NCI-H82 (cell line): ENCODE measurements around the gene SSH2.

Experiments used
- DNase-seq: peaks from one replicate; lab custom pipeline; 2025; lab: John Stamatoyannopoulos, UW

SSH2 gene

GRCh38 chr17:29608986-29609385 lies 321.0 kb downstream of the SSH2 start:
- no peak for DNase-seq

- no peak for DNase-seq
Measured at GRCh38 chr17:29607557-29608195, 322.4 kb downstream of the SSH2 start.

GRCh38 chr17:29603109-29603674 lies 326.8 kb downstream of the SSH2 start:
- DNase-seq = no peak

GRCh38 chr17:29597361-29598172 lies 332.5 kb downstream of the SSH2 start:
- DNase-seq = peak; percentile 55

- DNase-seq = no peak
Measured at GRCh38 chr17:29596811-29597210, 333.2 kb downstream of the SSH2 start.

- no peak for DNase-seq
Measured at GRCh38 chr17:29595943-29596774, 333.9 kb downstream of the SSH2 start.

- no peak for DNase-seq
Measured at GRCh38 chr17:29595107-29595942, 334.7 kb downstream of the SSH2 start.

- no peak for DNase-seq
Measured at GRCh38 chr17:29594519-29595090, 335.4 kb downstream of the SSH2 start.

GRCh38 chr17:29593591-29594518 lies 336.2 kb downstream of the SSH2 start:
- peak; percentile 77 for DNase-seq

- peak; percentile 95 for DNase-seq
Measured at GRCh38 chr17:29592850-29593551, 337.0 kb downstream of the SSH2 start, which contains the start of gene ANKRD13B. TSS of gene ANKRD13B (plus strand) at chr17:29593132. CDS start at chr17:29593622, 490 bp downstream.

- DNase-seq = peak; percentile 97
Measured at GRCh38 chr17:29591737-29592608, 338.1 kb downstream of the SSH2 start.

GRCh38 chr17:29591146-29591736 lies 338.8 kb downstream of the SSH2 start:
- DNase-seq = peak; percentile 94

- DNase-seq = peak; percentile 93
Measured at GRCh38 chr17:29590411-29591145, 339.4 kb downstream of the SSH2 start.

GRCh38 chr17:29589524-29590410 lies 340.3 kb downstream of the SSH2 start, which contains the start of gene GIT1:
TSS of gene GIT1 (minus strand) at chr17:29589648. CDS start at chr17:29589378, 270 bp downstream.
- DNase-seq = peak; percentile 94

- DNase-seq = peak; percentile 70
Measured at GRCh38 chr17:29588562-29589411, 341.2 kb downstream of the SSH2 start.
